A549 treated with GW870086 at 1 μM for 4 hours (cell line): Measurements from ENCODE around the gene NOS1AP. TPM values are rescaled to one million over a fixed set of nuclear protein-coding genes. Genes with fewer than 3 reads are reported as not detected.

Source experiments
- total RNA-seq: library from RNA; stranded (reverse); fragments of 200-300 nt; extraction: Qiagen RNA extraction; gene quantifications from 5 replicates; pipeline ENCODE4 v1.2.3, GENCODE V29; 2022; ENCODE audit warnings: low read depth

The NOS1AP gene
- 0.30 to 0.50 TPM (median 0.36 TPM) in 4 of 5 replicates, not detected in the other for total RNA-seq

GRCh38 chr1:162069334-162070093 lies at the start of gene NOS1AP:
Gene NOS1AP (plus strand): TSS chr1:162069691. CDS start chr1:162070178, 487 bp downstream.

GRCh38 chr1:162023547-162024501 lies 45.7 kb upstream of the NOS1AP start, which contains the start of gene OLFML2B:
Gene OLFML2B (minus strand): TSS chr1:162023869. CDS start chr1:162023430, 439 bp downstream.

GRCh38 chr1:162376691-162377090 lies 307.2 kb downstream of the NOS1AP start, which contains the start of gene SPATA46:
Gene SPATA46 (minus strand): TSS chr1:162376854. CDS start chr1:162376790, 64 bp downstream.

GRCh38 chr1:162381383-162381782 lies 311.9 kb downstream of the NOS1AP start, which contains the start of gene C1orf226:
Gene C1orf226 (plus strand): TSS chr1:162381728. CDS start chr1:162381902, 174 bp downstream.

GRCh38 chr1:162412002-162412401 lies 342.5 kb downstream of the NOS1AP start, which contains the start of gene SH2D1B:
Gene SH2D1B (minus strand): TSS chr1:162412136. CDS start chr1:162412016, 120 bp downstream.

Other genes with a start within 250 kb of the NOS1AP start
- 0.31 to 1.1 TPM (median 0.48 TPM) in 5 replicates for gene OLFML2B, start 45.8 kb upstream of the NOS1AP start, total RNA-seq